SK-N-SH treated with all-trans-retinoic acid at 6 μM for 48 hours (cell line): Measurements from ENCODE around the gene CEMIP2.

Experiments used
- ATAC-seq: fragments of 200-7000 bp; cut with Tn5 transposase; 3 replicates; pipeline ENCODE4 v1.9.1; 2020; ENCODE audit warnings: mild to moderate bottlenecking, moderate library complexity
- ARNTL ChIP-seq: fragments of 450-650 bp; formaldehyde crosslinking; IDR thresholded peaks from 2 replicates; pipeline ENCODE4 v1.5.0; 2020; ENCODE audit warnings: low read depth, mild to moderate bottlenecking, moderate library complexity, borderline replicate concordance
- BACH2 ChIP-seq: fragments of 250-450 bp; sonication (Bioruptor Pico); IDR thresholded peaks from 2 replicates; pipeline ENCODE4 v1.9.0; 2021; ENCODE audit warnings: mild to moderate bottlenecking, borderline replicate concordance
- CREB5 ChIP-seq: fragments of 250-450 bp; sonication (Bioruptor Pico); IDR thresholded peaks from 2 replicates; pipeline ENCODE4 v1.5.1; 2020; ENCODE audit warnings: low read depth, mild to moderate bottlenecking, moderate library complexity
- CSDC2 ChIP-seq: fragments of 250-450 bp; sonication (Bioruptor Pico); IDR thresholded peaks from 2 replicates; pipeline ENCODE4 v1.5.0; 2020; ENCODE audit warnings: mild to moderate bottlenecking, moderate library complexity
- CSRNP3 ChIP-seq: fragments of 250-450 bp; sonication (Bioruptor Pico); IDR thresholded peaks from 2 replicates; pipeline ENCODE4 v1.5.1; 2021; ENCODE audit warnings: mild to moderate bottlenecking, moderate library complexity
- ESRRG ChIP-seq: fragments of 250-450 bp; sonication (Bioruptor Pico); IDR thresholded peaks from 2 replicates; pipeline ENCODE4 v1.6.1; 2021; ENCODE audit warnings: mild to moderate bottlenecking
- GLIS3 ChIP-seq: fragments of 250-450 bp; sonication (Bioruptor Pico); IDR thresholded peaks from 2 replicates; pipeline ENCODE4 v1.5.0; 2020; ENCODE audit warnings: mild to moderate bottlenecking, moderate library complexity
- ISL1 ChIP-seq: fragments of 250-450 bp; sonication (Bioruptor Pico); IDR thresholded peaks from 2 replicates; pipeline ENCODE4 v2.1.2; 2022; ENCODE audit warnings: mild to moderate bottlenecking, moderate library complexity
- OSR1 ChIP-seq: fragments of 250-450 bp; sonication (Bioruptor Pico); IDR thresholded peaks from 2 replicates; pipeline ENCODE4 v1.8.0; 2022; ENCODE audit warnings: moderate library complexity, mild to moderate bottlenecking, inconsistent platforms
- PATZ1 ChIP-seq: fragments of 250-450 bp; sonication (Bioruptor Pico); IDR thresholded peaks from 2 replicates; pipeline ENCODE4 v1.8.0; 2020; ENCODE audit warnings: mild to moderate bottlenecking, moderate library complexity, borderline replicate concordance
- POU6F1 ChIP-seq: fragments of 250-450 bp; sonication (Bioruptor Pico); IDR thresholded peaks from 2 replicates; pipeline ENCODE4 v1.8.0; 2021; ENCODE audit warnings: low read depth, mild to moderate bottlenecking, moderate library complexity, borderline replicate concordance
- PPARA ChIP-seq: fragments of 250-450 bp; sonication (Bioruptor Pico); IDR thresholded peaks from 2 replicates; pipeline ENCODE4 v1.5.0; 2020; ENCODE audit warnings: mild to moderate bottlenecking, borderline replicate concordance
- TCF4 ChIP-seq: fragments of 250-450 bp; sonication (Bioruptor Pico); IDR thresholded peaks from 2 replicates; pipeline ENCODE4 v1.8.0; 2021; ENCODE audit warnings: mild to moderate bottlenecking, moderate library complexity, borderline replicate concordance
- TOX ChIP-seq: fragments of 250-450 bp; sonication (Bioruptor Pico); IDR thresholded peaks from 2 replicates; pipeline ENCODE4 v1.8.0; 2021; ENCODE audit warnings: mild to moderate bottlenecking, moderate library complexity, borderline replicate concordance
- TSHZ2 ChIP-seq: fragments of 250-450 bp; sonication (Bioruptor Pico); IDR thresholded peaks from 2 replicates; pipeline ENCODE4 v1.5.0; 2020; ENCODE audit warnings: mild to moderate bottlenecking, moderate library complexity
- ZC3H10 ChIP-seq: fragments of 250-450 bp; sonication (Bioruptor Pico); IDR thresholded peaks from 2 replicates; pipeline ENCODE4 v1.5.1; 2021; ENCODE audit warnings: mild to moderate bottlenecking, moderate library complexity
- ZFP3 ChIP-seq: fragments of 250-450 bp; sonication (Bioruptor Pico); IDR thresholded peaks from 2 replicates; pipeline ENCODE4 v1.5.0; 2020; ENCODE audit warnings: mild to moderate bottlenecking, moderate library complexity
- ZFP30 ChIP-seq: fragments of 450-650 bp; formaldehyde crosslinking; IDR thresholded peaks from 2 replicates; pipeline ENCODE4 v1.5.0; 2022; ENCODE audit warnings: mild to moderate bottlenecking, moderate library complexity
- ZNF565 ChIP-seq: fragments of 450-650 bp; formaldehyde crosslinking; conservative IDR thresholded peaks from 2 replicates; pipeline ENCODE4 v1.5.0; 2020; ENCODE audit warnings: low read depth, mild to moderate bottlenecking, moderate library complexity
- ZNF70 ChIP-seq: fragments of 450-650 bp; formaldehyde crosslinking; IDR thresholded peaks from 2 replicates; pipeline ENCODE4 v1.5.0; 2020; ENCODE audit warnings: mild to moderate bottlenecking, moderate library complexity
- ZNF8 ChIP-seq: fragments of 450-650 bp; formaldehyde crosslinking; IDR thresholded peaks from 2 replicates; pipeline ENCODE4 v1.5.0; 2020; ENCODE audit warnings: mild to moderate bottlenecking, moderate library complexity

CEMIP2 gene

GRCh38 chr9:71768388-71769174 lies at the start of gene CEMIP2:
CEMIP2 (minus strand) TSS chr9:71768513; CDS start chr9:71750373, 18,140 bp downstream.
- no peak for TF ChIP-seq CREB5 (CRISPR knock-in tag)
- no peak for TF ChIP-seq ZC3H10 (CRISPR knock-in tag)
- no peak for TF ChIP-seq ARNTL
- no peak for TF ChIP-seq PATZ1
- no peak for TF ChIP-seq ZNF8 (CRISPR knock-in tag)
- ATAC-seq: peak; percentile 83

GRCh38 chr9:71816916-71817451 lies 48.7 kb upstream of the CEMIP2 start:
- no peak for TF ChIP-seq CSDC2 (CRISPR knock-in tag)
- no peak for TF ChIP-seq ZNF565 (CRISPR knock-in tag)
- TF ChIP-seq CREB5 (CRISPR knock-in tag): no peak
- TF ChIP-seq GLIS3 (CRISPR knock-in tag): no peak
- no peak for TF ChIP-seq ZFP3 (CRISPR knock-in tag)
- no peak for TF ChIP-seq TOX (CRISPR knock-in tag)
- no peak for TF ChIP-seq ZNF70 (CRISPR knock-in tag)
- TF ChIP-seq POU6F1 (CRISPR knock-in tag): no peak
- no peak for TF ChIP-seq PPARA (CRISPR knock-in tag)
- no peak for TF ChIP-seq ZFP30 (CRISPR knock-in tag)
- no peak for TF ChIP-seq TSHZ2
- no peak for TF ChIP-seq PATZ1
- TF ChIP-seq OSR1 (CRISPR knock-in tag): no peak
- no peak for TF ChIP-seq TCF4
- no peak for TF ChIP-seq CSRNP3
- no peak for TF ChIP-seq ZNF8 (CRISPR knock-in tag)
- no peak for TF ChIP-seq ESRRG (CRISPR knock-in tag)
- no peak for TF ChIP-seq ARNTL
- TF ChIP-seq ISL1 (CRISPR knock-in tag): no peak
- no peak for TF ChIP-seq BACH2 (CRISPR knock-in tag)
- ATAC-seq: no peak
